MCF 10A (cell line): ENCODE measurements around the gene PIGT. TPM values are rescaled to one million over a fixed set of nuclear protein-coding genes. Genes with fewer than 3 reads are reported as not detected.

Experiments used
- BruUV-seq: library from RNA; stranded (reverse); fragments of 400-500 nt; replicated peaks from 2 replicates; lab custom pipeline; 2021; lab: Mats Ljungman, UMichigan
- CTCF ChIA-PET: fragments of 300-600 bp; sonication (Branson Sonifier 250); formaldehyde crosslinking; extraction: SDS; loops from one replicate; lab custom pipeline; 2021; ENCODE audit warnings: antibody characterized with exemption, inconsistent platforms; lab: Yijun Ruan, JAX
- POLR2A ChIA-PET: fragments of 300-600, 350-650 bp; sonication (Branson Sonifier 250); formaldehyde crosslinking; extraction: SDS; loops from one replicate; lab custom pipeline; 2020; ENCODE audit warnings: antibody characterized with exemption, inconsistent platforms; lab: Yijun Ruan, JAX
- DNase-seq: peaks from one replicate; pipeline ENCODE4 v3.0.0-alpha.2; 2018; ENCODE audit not compliant: unreplicated experiment
- H3K27ac Mint-ChIP-seq: one replicate; pipeline ENCODE4 v1.8.0; 2022; ENCODE audit warnings: mild to moderate bottlenecking, low read depth, mixed read lengths; ENCODE audit not compliant: unreplicated experiment
- H3K27me3 Mint-ChIP-seq: one replicate; pipeline ENCODE4 v1.8.0; 2022; ENCODE audit warnings: mixed read lengths; ENCODE audit not compliant: insufficient read depth, unreplicated experiment
- H3K36me3 Mint-ChIP-seq: one replicate; pipeline ENCODE4 v1.8.0; 2022; ENCODE audit warnings: mild to moderate bottlenecking, moderate library complexity, mixed read lengths; ENCODE audit not compliant: insufficient read depth, unreplicated experiment
- H3K4me1 Mint-ChIP-seq: one replicate; pipeline ENCODE4 v1.8.0; 2022; ENCODE audit warnings: mixed read lengths; ENCODE audit not compliant: insufficient read depth, unreplicated experiment
- H3K4me3 Mint-ChIP-seq: one replicate; pipeline ENCODE4 v1.8.0; 2022; ENCODE audit warnings: mild to moderate bottlenecking, moderate library complexity, mixed read lengths; ENCODE audit not compliant: unreplicated experiment
- H3K9me3 Mint-ChIP-seq: one replicate; pipeline ENCODE4 v1.8.0; 2022; ENCODE audit warnings: mixed read lengths; ENCODE audit not compliant: unreplicated experiment
- intact Hi-C: fragments of 100-400 bp; cut with micrococcal nuclease; formaldehyde crosslinking; loops from 2 replicates; pipeline ENCODE4 v1.14.1; 2022
- total RNA-seq: library from RNA; stranded (reverse); gene quantifications from 2 replicates; pipeline ENCODE4 v1.2.3, GENCODE V29; 2022
- TF ChIP-seq, protein P1 (sequence below): fragments of 200-600 bp; IDR thresholded peaks from one replicate; pipeline ENCODE4 v1.8.0; 2022; ENCODE audit warnings: antibody characterized with exemption, mild to moderate bottlenecking; ENCODE audit not compliant: unreplicated experiment

PIGT gene
- total RNA-seq, 1 experiment from 2014 or later = 79.4 TPM

DNA sequence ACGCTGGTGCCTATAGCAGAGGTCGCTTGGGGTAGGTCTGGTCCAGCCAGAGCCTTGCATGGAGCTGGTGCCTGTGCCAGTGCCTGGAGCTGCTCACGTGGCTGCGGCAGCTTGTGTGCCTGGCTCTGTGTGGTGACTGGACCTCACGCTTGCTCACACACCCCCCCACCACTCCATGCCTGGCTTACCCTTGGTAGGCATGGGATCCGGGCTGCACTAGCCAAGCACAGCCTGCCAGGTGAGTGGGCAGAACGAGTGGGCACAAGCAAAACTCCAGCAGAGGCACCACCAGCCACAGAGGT is 20.9 kb upstream of the PIGT start:
- POLR2A ChIA-PET = interaction anchor here (0.5 to 1.1 kb wide), 3 partner anchors 21 to 186 kb away, joined by 3 to 5 read pairs (median 3); partner anchors contain the start of genes PIGT and SYS1
- CTCF ChIA-PET = interaction anchor here (1.2 to 2.6 kb wide), 2 partner anchors 21 to 32 kb away, joined by 6 to 8 read pairs; no protein-coding TSS in a partner anchor
- Mint-ChIP-seq H3K9me3 (peaks cover 16% of the 10 kb centered on the region), H3K4me3 (no peak overlapping the region), H3K4me1 (no peaks in the 10 kb centered on the region), H3K36me3 (no peaks in the 10 kb centered on the region), H3K27ac (no peak overlapping the region), H3K27me3 (no peaks in the 10 kb centered on the region)
- no TSS peak for BruUV-seq
- TF ChIP-seq, protein P1, sequence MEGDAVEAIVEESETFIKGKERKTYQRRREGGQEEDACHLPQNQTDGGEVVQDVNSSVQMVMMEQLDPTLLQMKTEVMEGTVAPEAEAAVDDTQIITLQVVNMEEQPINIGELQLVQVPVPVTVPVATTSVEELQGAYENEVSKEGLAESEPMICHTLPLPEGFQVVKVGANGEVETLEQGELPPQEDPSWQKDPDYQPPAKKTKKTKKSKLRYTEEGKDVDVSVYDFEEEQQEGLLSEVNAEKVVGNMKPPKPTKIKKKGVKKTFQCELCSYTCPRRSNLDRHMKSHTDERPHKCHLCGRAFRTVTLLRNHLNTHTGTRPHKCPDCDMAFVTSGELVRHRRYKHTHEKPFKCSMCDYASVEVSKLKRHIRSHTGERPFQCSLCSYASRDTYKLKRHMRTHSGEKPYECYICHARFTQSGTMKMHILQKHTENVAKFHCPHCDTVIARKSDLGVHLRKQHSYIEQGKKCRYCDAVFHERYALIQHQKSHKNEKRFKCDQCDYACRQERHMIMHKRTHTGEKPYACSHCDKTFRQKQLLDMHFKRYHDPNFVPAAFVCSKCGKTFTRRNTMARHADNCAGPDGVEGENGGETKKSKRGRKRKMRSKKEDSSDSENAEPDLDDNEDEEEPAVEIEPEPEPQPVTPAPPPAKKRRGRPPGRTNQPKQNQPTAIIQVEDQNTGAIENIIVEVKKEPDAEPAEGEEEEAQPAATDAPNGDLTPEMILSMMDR = no peak
- intact Hi-C loops = no loop called here
- no peak for DNase-seq

DNA sequence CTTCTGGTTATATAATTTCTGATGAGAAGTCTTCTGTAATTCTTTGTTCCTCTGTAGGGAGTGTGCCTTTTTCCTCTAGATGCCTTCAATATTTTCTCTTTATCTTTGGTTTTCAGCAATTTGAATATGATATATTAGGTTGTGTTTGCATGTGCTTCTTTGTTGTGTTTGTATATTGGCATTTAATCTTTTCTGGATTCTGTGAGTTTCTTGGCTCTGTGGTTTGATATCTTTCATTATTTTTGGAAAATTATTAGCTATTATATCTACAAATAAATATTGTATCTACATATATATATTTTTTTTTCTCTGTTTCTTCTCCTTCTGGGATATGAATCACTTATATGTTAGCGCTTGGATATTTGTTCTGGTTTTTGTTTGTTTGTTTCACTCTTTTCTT is 16.9 kb upstream of the PIGT start:
- Mint-ChIP-seq H3K4me3 (no peak overlapping the region), H3K4me1 (no peaks in the 10 kb centered on the region), H3K9me3 (peaks cover 29% of the 10 kb centered on the region), H3K36me3 (no peaks in the 10 kb centered on the region), H3K27ac (no peak overlapping the region), H3K27me3 (no peaks in the 10 kb centered on the region)
- CTCF ChIA-PET = interaction anchor here (0.7 kb wide), 1 partner anchor 64 kb away, joined by 4 read pairs; no protein-coding TSS in a partner anchor
- TF ChIP-seq, protein P1 = no peak
- intact Hi-C loops = no loop called here
- DNase-seq = no peak
- no TSS peak for BruUV-seq
- POLR2A ChIA-PET = no interaction called here

DNA sequence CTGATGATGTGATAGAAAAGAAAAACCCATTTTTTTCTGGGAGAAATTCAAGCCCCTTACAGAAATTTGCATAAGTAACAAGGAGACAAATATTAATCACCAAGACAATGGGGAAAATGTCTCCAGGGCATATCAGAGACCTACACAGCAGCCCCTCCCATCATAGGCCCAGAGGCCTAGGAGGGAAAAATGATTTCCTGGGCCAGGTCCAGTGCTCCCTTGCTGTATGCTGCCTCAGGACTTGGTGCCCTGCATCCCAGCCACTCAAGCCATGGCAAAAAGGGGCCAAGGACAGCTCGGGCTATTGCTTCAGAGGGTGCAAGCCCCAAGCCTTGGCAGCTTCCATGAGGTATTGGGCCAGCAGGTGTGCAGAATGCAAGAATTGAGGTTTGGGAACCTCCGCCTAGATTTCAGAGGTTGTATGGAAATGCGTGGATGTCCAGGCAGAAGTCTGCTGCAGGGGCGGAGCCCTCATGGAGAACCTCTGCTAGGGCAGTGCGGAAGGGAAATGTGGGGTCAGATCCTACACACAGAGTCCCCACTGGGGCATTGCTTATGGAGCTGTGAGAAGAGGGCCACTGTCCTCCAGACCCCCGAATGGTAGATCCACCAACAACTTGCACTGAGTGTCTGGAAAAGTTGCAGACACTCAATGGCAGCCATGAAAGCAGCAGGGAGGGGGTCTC is 15.5 kb upstream of the PIGT start:
- TF ChIP-seq, protein P1 = no peak
- POLR2A ChIA-PET = no interaction called here
- Mint-ChIP-seq H3K36me3 (no peaks in the 10 kb centered on the region), H3K4me3 (no peak overlapping the region), H3K9me3 (peaks cover 29% of the 10 kb centered on the region), H3K4me1 (no peaks in the 10 kb centered on the region), H3K27ac (no peak overlapping the region), H3K27me3 (no peaks in the 10 kb centered on the region)
- CTCF ChIA-PET = no interaction called here
- intact Hi-C loops = no loop called here
- no TSS peak for BruUV-seq
- no peak for DNase-seq

DNA sequence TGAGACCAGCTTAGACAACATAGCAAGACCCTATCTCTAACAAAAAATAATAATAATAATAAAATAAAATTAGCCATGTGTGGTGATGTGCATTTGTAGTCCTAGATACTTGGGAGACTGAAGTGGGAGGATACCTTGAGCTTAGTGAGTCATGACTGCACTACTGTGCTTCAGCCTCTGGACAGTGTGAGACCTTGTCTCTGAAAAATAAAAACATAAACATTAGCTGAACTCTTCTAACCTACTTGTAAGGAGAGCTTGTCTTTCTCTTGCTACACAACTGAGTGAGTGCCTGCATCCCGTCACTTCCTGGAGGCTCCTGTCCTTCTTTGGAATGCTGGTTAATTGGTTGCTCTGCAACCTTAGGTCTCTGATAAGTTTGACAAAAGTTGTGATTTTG is 13.0 kb upstream of the PIGT start:
- H3K36me3 Mint-ChIP-seq = no peaks in the 10 kb centered on the region
- BruUV-seq = no TSS peak
- ChIA-PET CTCF (interaction anchor here (0.6 to 1.1 kb wide), 5 partner anchors 29 to 115 kb away, joined by 3 to 5 read pairs (median 3); no protein-coding TSS in a partner anchor), POLR2A (interaction anchor here (0.7 to 2.3 kb wide), 2 partner anchors 13 to 30 kb away, joined by 4 to 10 read pairs; partner anchors contain the start of gene PIGT)
- intact Hi-C loops = no loop called here
- no peak overlapping the region for H3K4me3 Mint-ChIP-seq
- no peaks in the 10 kb centered on the region for H3K27me3 Mint-ChIP-seq
- no peak overlapping the region for H3K27ac Mint-ChIP-seq
- no peaks in the 10 kb centered on the region for H3K4me1 Mint-ChIP-seq
- TF ChIP-seq, protein P1 = no peak
- DNase-seq = no peak
- H3K9me3 Mint-ChIP-seq = peaks cover 29% of the 10 kb centered on the region
